A549 (cell line): ENCODE results near the gene FKBP4. TPM values are rescaled to one million over a fixed set of nuclear protein-coding genes. Genes with fewer than 3 reads are reported as not detected.
A peak's percentile ranks its signal among the peaks of the same experiment; 100 is the strongest.

Source experiments
- ATAC-seq, 2 experiments: fragments of 200-7000 bp in 1 of 2; fragments of >200 bp in 1 of 2; cut with Nextera tagmentation in 1 of 2; cut with Tn5 transposase in 1 of 2; 3 replicates each; pipeline versions ENCODE4 v1.8.0 to v1.9.1; 2018 to 2020; ENCODE audit warnings: mild to moderate bottlenecking in 1 of 2, moderate library complexity in 1 of 2
- CTCF ChIA-PET: fragments of 300-600 bp; sonication (Branson Sonifier 250); formaldehyde crosslinking; extraction: SDS; loops from one replicate; lab custom pipeline; 2021; ENCODE audit warnings: antibody characterized with exemption, inconsistent platforms; lab: Yijun Ruan, JAX
- POLR2A ChIA-PET: fragments of 350-600 bp; formaldehyde crosslinking; extraction: SDS; loops from one replicate; lab custom pipeline; 2021; ENCODE audit warnings: antibody characterized with exemption, inconsistent platforms; lab: Yijun Ruan, JAX
- DNase-seq, 2 experiments: peaks; one replicate each; pipeline versions ENCODE4 v3.0.0 to v3.0.0-alpha.2; 2011 to 2016; ENCODE audit warnings: low read depth in 1 of 2, low spot score in 1 of 2
- FAIRE-seq: peaks from 2 replicates; lab custom pipeline; 2011; peaks lifted over from hg19 to GRCh38; lab: Jason Lieb, UNC
- H3K27ac ChIP-seq, 2 experiments: fragments of >200 bp; sonication (Bioruptor Twin); formaldehyde crosslinking; 3 replicates each; pipeline ENCODE4 v1.5.1; 2016 to 2017
- H3K4me1 ChIP-seq: fragments of >200 bp; sonication (Bioruptor Twin); formaldehyde crosslinking; 3 replicates; pipeline ENCODE4 v1.6.1; 2016
- H3K4me2 ChIP-seq: fragments of >200 bp; sonication (Bioruptor Twin); formaldehyde crosslinking; 3 replicates; pipeline ENCODE4 v1.6.1; 2016
- H3K4me3 ChIP-seq: fragments of >200 bp; sonication (Bioruptor Twin); formaldehyde crosslinking; 3 replicates; pipeline ENCODE4 v1.5.1; 2016
- H3K9me3 ChIP-seq: fragments of >200 bp; sonication (Bioruptor Twin); formaldehyde crosslinking; 3 replicates; pipeline ENCODE4 v1.6.1; 2016
- BCL3 ChIP-seq: fragments of >200 bp; sonication (Bioruptor Twin); formaldehyde crosslinking; IDR thresholded peaks from 3 replicates; pipeline ENCODE4 v1.6.1; 2016
- CHD4 ChIP-seq: fragments of 200-600 bp; sonication (generic); IDR thresholded peaks from 2 replicates; pipeline ENCODE4 v1.6.1; 2016; ENCODE audit warnings: antibody characterized with exemption, mild to moderate bottlenecking, borderline replicate concordance
- E2F6 ChIP-seq: IDR thresholded peaks from 2 replicates; pipeline ENCODE4 v1.6.1; 2012; ENCODE audit warnings: low read depth, borderline replicate concordance
- EHF ChIP-seq: fragments of 250-450 bp; sonication (Bioruptor Pico); IDR thresholded peaks from 2 replicates; pipeline ENCODE4 v1.5.0; 2020; ENCODE audit warnings: mild to moderate bottlenecking
- EHMT2 ChIP-seq: fragments of 200-600 bp; sonication (generic); IDR thresholded peaks from 2 replicates; pipeline ENCODE4 v1.6.1; 2016; ENCODE audit warnings: antibody characterized with exemption, low read depth, mild to moderate bottlenecking, moderate library complexity
- ELK1 ChIP-seq: fragments of 150-350 bp; IDR thresholded peaks from 2 replicates; pipeline ENCODE4 v1.6.1; 2014; ENCODE audit warnings: low read depth, mild to moderate bottlenecking, low read length
- ESRRA ChIP-seq: fragments of 150-350 bp; IDR thresholded peaks from 2 replicates; pipeline ENCODE4 v1.6.1; 2014; ENCODE audit warnings: mild to moderate bottlenecking, low read length, borderline replicate concordance
- GATA3 ChIP-seq: IDR thresholded peaks from 2 replicates; pipeline ENCODE4 v1.6.1; 2012; ENCODE audit warnings: borderline replicate concordance
- HDAC2 ChIP-seq: fragments of 200-600 bp; sonication (generic); IDR thresholded peaks from 2 replicates; pipeline ENCODE4 v1.6.1; 2016
- HES2 ChIP-seq: fragments of >200 bp; sonication (Bioruptor Twin); formaldehyde crosslinking; IDR thresholded peaks from 2 replicates; pipeline ENCODE4 v1.6.1; 2016
- HOXB13 ChIP-seq: fragments of 250-450 bp; sonication (Bioruptor Pico); IDR thresholded peaks from 2 replicates; pipeline ENCODE4 v1.5.0; 2020; ENCODE audit warnings: low read depth, mild to moderate bottlenecking, moderate library complexity
- MAFK ChIP-seq: fragments of 450-650 bp; IDR thresholded peaks from 2 replicates; pipeline ENCODE4 v1.6.1; 2014; ENCODE audit not compliant: partially characterized antibody
- MAX ChIP-seq: IDR thresholded peaks from 2 replicates; pipeline ENCODE4 v1.6.1; 2012
- MAZ ChIP-seq: fragments of 150-350 bp; IDR thresholded peaks from 2 replicates; pipeline ENCODE4 v1.6.1; 2014; ENCODE audit warnings: antibody characterized with exemption, low read depth, low read length, borderline replicate concordance
- MYC ChIP-seq: IDR thresholded peaks from 2 replicates; pipeline ENCODE4 v1.6.1; 2012; ENCODE audit warnings: mild to moderate bottlenecking, inconsistent platforms, low read length, improper control_type of control experiment, borderline replicate concordance
- NR3C1 ChIP-seq: fragments of >200 bp; sonication (Bioruptor Twin); formaldehyde crosslinking; IDR thresholded peaks from 3 replicates; pipeline ENCODE4 v1.6.1; 2017
- PHF8 ChIP-seq: fragments of 200-600 bp; sonication (generic); IDR thresholded peaks from 2 replicates; pipeline ENCODE4 v1.6.1; 2016; ENCODE audit warnings: low read depth, mild to moderate bottlenecking, antibody characterized with exemption, moderate library complexity, borderline replicate concordance
- POLR2A ChIP-seq: IDR thresholded peaks from 2 replicates; pipeline ENCODE4 v1.6.1; 2012; ENCODE audit warnings: mild to moderate bottlenecking, low read length
- POLR2AphosphoS2 ChIP-seq: conservative IDR thresholded peaks from 2 replicates; pipeline ENCODE4 v1.6.1; 2012; ENCODE audit warnings: low read length, improper control_type of control experiment, inconsistent platforms
- RAD21 ChIP-seq, 2 experiments: fragments of >200 bp in 1 of 2; sonication (Bioruptor Twin) in 1 of 2; formaldehyde crosslinking in 1 of 2; IDR thresholded peaks in 1 of 2; conservative IDR thresholded peaks in 1 of 2; 2 replicates in 1 of 2; 3 replicates in 1 of 2; pipeline ENCODE4 v1.6.1; 2012 to 2018; ENCODE audit warnings: inconsistent platforms in 1 of 2
- SMC3 ChIP-seq: fragments of >200 bp; sonication (Bioruptor Twin); formaldehyde crosslinking; IDR thresholded peaks from 3 replicates; pipeline ENCODE4 v1.6.1; 2018; ENCODE audit warnings: inconsistent platforms
- TP53 ChIP-seq: fragments of 250-450 bp; sonication (Bioruptor Pico); IDR thresholded peaks from 2 replicates; pipeline ENCODE4 v1.5.0; 2021; ENCODE audit warnings: mild to moderate bottlenecking, moderate library complexity
- USF2 ChIP-seq: fragments of 450-650 bp; IDR thresholded peaks from 2 replicates; pipeline ENCODE4 v1.6.1; 2014; ENCODE audit warnings: antibody characterized with exemption
- ZNF302 ChIP-seq: fragments of 250-450 bp; sonication (Bioruptor Pico); IDR thresholded peaks from 2 replicates; pipeline ENCODE4 v1.9.0; 2021; ENCODE audit warnings: inconsistent platforms, mild to moderate bottlenecking, moderate library complexity
- WGBS: methylation state at CpG from one replicate; pipeline ENCODE4 v1.1.6; 2017; ENCODE audit errors: missing lambda C conversion rate; 5-methylcytosine and 5-hydroxymethylcytosine counted together
- polyA plus RNA-seq, 4 experiments: library from polyadenylated mRNA; depleted of rRNA in 3 of 4; stranded (reverse); fragments of >200 nt; fragmentation: RNase III in 1 of 4; extraction: RNeasy Plus Mini Kit Qiagen cat#74134 plus additional on column Dnase treatment in 1 of 4; gene quantifications; 2 replicates in 3 of 4; 3 replicates in 1 of 4; pipeline ENCODE4 v1.2.3, GENCODE V29; 2011 to 2017

Gene FKBP4
- polyA plus RNA-seq, 2 of the 4 experiments (the other 2 are of a cell fraction) = 108 to 137 TPM

- TF ChIP-seq MYC (no peak), RAD21 (conservative IDR thresholded peaks at IDR 0.05 in 1 of 2, IDR thresholded peaks at IDR 0.05 in 1 of 2) (no peak), SMC3 (no peak), USF2 (no peak), PHF8 (no peak), EHF (CRISPR knock-in tag) (peak; percentile 83; the same call in 1 of the 2 replicates), MAFK (no peak), ESRRA (no peak), HOXB13 (CRISPR knock-in tag) (peak; percentile 76; the same call in 1 of the 2 replicates), ELK1 (no peak), HES2 (no peak), ZNF302 (CRISPR knock-in tag) (no peak), TP53 (0 out of 2 replicates have a peak, but pooled peaks have one; percentile 75)
These were observed 41.9 kb upstream of the FKBP4 start (continued) for GRCh38 chr12:2752676-2753371.

GRCh38 chr12:2753536-2753935, 41.2 kb upstream of the FKBP4 start:
- DNase-seq (no peak), ATAC-seq (no peak), FAIRE-seq (no peak)
- Histone ChIP-seq H3K9me3 (0 out of 3 replicates have a peak, but pooled peaks cover 2% of the 10 kb centered on the region), H3K4me2 (no peak overlapping the region), H3K4me1 (no peaks in the 10 kb centered on the region), H3K4me3 (no peak overlapping the region), H3K27ac (no peak overlapping the region)
- ChIA-PET POLR2A (no interaction called here), CTCF (interaction anchor here (0.8 to 1.1 kb wide), 2 partner anchors 16 to 171 kb away, joined by 3 read pairs; no protein-coding TSS in a partner anchor)
- WGBS = 18% methylated on average over 8 of the region's 8 CpGs
- TF ChIP-seq POLR2AphosphoS2 (no peak), HDAC2 (no peak), BCL3 (no peak), CHD4 (no peak), POLR2A (no peak), NR3C1 (no peak), EHMT2 (no peak), HES2 (no peak), E2F6 (no peak), MAZ (no peak), ZNF302 (CRISPR knock-in tag) (no peak), MAX (no peak), GATA3 (no peak)
